ENCODE measurements around the gene BTBD17. TPM values are rescaled to one million over a fixed set of nuclear protein-coding genes. Genes with fewer than 3 reads are reported as not detected.

The BTBD17 gene
- total RNA-seq, 3 donors from 2014 or later (not counting 1 experiment from before 2014, with no cell fraction given): 0.48 TPM; not detected in 2

GRCh38 chr17:74389937-74390679 is 28.4 kb upstream of the BTBD17 start:
- H3K4me1 Mint-ChIP-seq: peaks cover 6 to 10% of the 10 kb centered on the region in 2 donors
- Histone ChIP-seq H3K27me3 (ENCODE audit: control insufficient read depth, insufficient read depth, low read length) (no peaks in the 10 kb centered on the region), H3K36me3 (ENCODE audit: control insufficient read depth, insufficient read depth, low read length) (no peaks in the 10 kb centered on the region), H3K4me3 (ENCODE audit: low read length) (no peak overlapping the region), H3K27ac (ENCODE audit: low read length) (no peak overlapping the region), H3K4me1 (ENCODE audit: control insufficient read depth, insufficient read depth, low read length) (peaks cover 6% of the 10 kb centered on the region), H3K9me3 (ENCODE audit: control insufficient read depth, insufficient read depth, low read length) (no peaks in the 10 kb centered on the region)
- peaks cover 0 to 6% of the 10 kb centered on the region in 2 donors for H3K27me3 Mint-ChIP-seq (ENCODE audit: low read depth in 2 of 2)
- no peak overlapping the region for H3K4me3 Mint-ChIP-seq
- DNase-seq (no peak), ATAC-seq (no peak)
- H3K9me3 Mint-ChIP-seq: no peaks in the 10 kb centered on the region
- no peak for TF ChIP-seq CTCF (IDR thresholded peaks at IDR 0.05)
- intact Hi-C loops (cut with micrococcal nuclease): no loop called here
- WGBS (ENCODE audit: insufficient coverage): 81% methylated on average over 2 of the region's 2 CpGs
- no peak overlapping the region for H3K27ac Mint-ChIP-seq
- H3K36me3 Mint-ChIP-seq: no peaks in the 10 kb centered on the region

GRCh38 chr17:74389084-74389753 is 27.6 kb upstream of the BTBD17 start:
- Mint-ChIP-seq H3K36me3 (no peaks in the 10 kb centered on the region), H3K27ac (no peak overlapping the region), H3K4me1 (peaks cover 6 to 10% of the 10 kb centered on the region in 2 donors), H3K4me3 (no peak overlapping the region), H3K27me3 (ENCODE audit: low read depth in 2 of 2) (peaks cover 0 to 6% of the 10 kb centered on the region in 2 donors), H3K9me3 (no peaks in the 10 kb centered on the region)
- H3K4me3 ChIP-seq (ENCODE audit: low read length): no peak overlapping the region
- intact Hi-C loops (cut with micrococcal nuclease): no loop called here
- H3K4me1 ChIP-seq (ENCODE audit: control insufficient read depth, insufficient read depth, low read length): peaks cover 6% of the 10 kb centered on the region
- H3K36me3 ChIP-seq (ENCODE audit: control insufficient read depth, insufficient read depth, low read length): no peaks in the 10 kb centered on the region
- H3K27ac ChIP-seq (ENCODE audit: low read length): no peak overlapping the region
- no peak for TF ChIP-seq CTCF (IDR thresholded peaks at IDR 0.05)
- ATAC-seq (no peak), DNase-seq (no peak)
- H3K27me3 ChIP-seq (ENCODE audit: control insufficient read depth, insufficient read depth, low read length): no peaks in the 10 kb centered on the region
- H3K9me3 ChIP-seq (ENCODE audit: control insufficient read depth, insufficient read depth, low read length): no peaks in the 10 kb centered on the region
- 72% methylated on average over 12 of the region's 12 CpGs for WGBS (ENCODE audit: insufficient coverage)

- H3K4me1 ChIP-seq (ENCODE audit: control insufficient read depth, insufficient read depth, low read length): peaks cover 6% of the 10 kb centered on the region
- H3K4me1 Mint-ChIP-seq: peaks cover 6% of the 10 kb centered on the region in 2 donors
- H3K4me3 ChIP-seq (ENCODE audit: low read length): no peak overlapping the region
- DNase-seq (no peak), ATAC-seq (no peak)
- no peak overlapping the region for H3K27ac ChIP-seq (ENCODE audit: low read length)
- H3K36me3 Mint-ChIP-seq: no peaks in the 10 kb centered on the region
- H3K9me3 Mint-ChIP-seq: no peaks in the 10 kb centered on the region
- H3K27me3 ChIP-seq (ENCODE audit: control insufficient read depth, insufficient read depth, low read length): no peaks in the 10 kb centered on the region
- H3K27me3 Mint-ChIP-seq (ENCODE audit: low read depth in 2 of 2): peaks cover 0 to 6% of the 10 kb centered on the region in 2 donors
- H3K27ac Mint-ChIP-seq: no peak overlapping the region
- intact Hi-C loops (cut with micrococcal nuclease): no loop called here
- H3K36me3 ChIP-seq (ENCODE audit: control insufficient read depth, insufficient read depth, low read length): no peaks in the 10 kb centered on the region
- no peak overlapping the region for H3K4me3 Mint-ChIP-seq
- WGBS (ENCODE audit: insufficient coverage): 86% methylated on average over 17 of the region's 17 CpGs
- TF ChIP-seq CTCF (IDR thresholded peaks at IDR 0.05): no peak
- H3K9me3 ChIP-seq (ENCODE audit: control insufficient read depth, insufficient read depth, low read length): no peaks in the 10 kb centered on the region
Observed at GRCh38 chr17:74387365-74388218, 25.9 kb upstream of the BTBD17 start.
